Natural killer cell (primary cell): Measurements from ENCODE around the gene NPAS3. TPM values are rescaled to one million over a fixed set of nuclear protein-coding genes. Genes with fewer than 3 reads are reported as not detected.

ENCODE experiments used
- ATAC-seq, 3 donors: fragments of 150-1000 bp in 2 of 3; fragments of 200-7000 bp in 1 of 3; cut with Tn5 transposase; 1 replicate in 1 of 3; 2 replicates in 2 of 3; pipeline ENCODE4 v1.10.0; 2021; ENCODE audit warnings: mild to moderate bottlenecking in 2 of 3, moderate library complexity in 2 of 3
- DNase-seq, 2 donors: peaks; one replicate each; pipeline versions ENCODE4 v3.0.0 to v3.0.0-alpha.2; 2013 to 2021; ENCODE audit warnings: mixed read lengths in 1 of 2
- H3K27ac ChIP-seq: one replicate; pipeline ENCODE4 v1.5.1; 2013; ENCODE audit warnings: mild to moderate bottlenecking, low read length
- H3K27me3 ChIP-seq: one replicate; pipeline ENCODE4 v1.6.1; 2013; ENCODE audit warnings: low read length; ENCODE audit not compliant: control insufficient read depth, insufficient read depth
- H3K36me3 ChIP-seq: one replicate; pipeline ENCODE4 v1.6.1; 2013; ENCODE audit warnings: low read length; ENCODE audit not compliant: control insufficient read depth, insufficient read depth
- H3K4me1 ChIP-seq: one replicate; pipeline ENCODE4 v1.6.1; 2013; ENCODE audit warnings: low read length; ENCODE audit not compliant: control insufficient read depth, insufficient read depth
- H3K4me3 ChIP-seq: one replicate; pipeline ENCODE4 v1.5.1; 2013; ENCODE audit warnings: low read length
- H3K9me3 ChIP-seq: one replicate; pipeline ENCODE4 v1.6.1; 2013; ENCODE audit warnings: low read length; ENCODE audit not compliant: control insufficient read depth, insufficient read depth
- H3K27ac Mint-ChIP-seq, 2 donors: one replicate each; pipeline ENCODE4 v1.8.0; 2022; ENCODE audit warnings: mild to moderate bottlenecking in 2 of 2, mixed read lengths in 2 of 2, moderate library complexity in 1 of 2
- H3K27me3 Mint-ChIP-seq, 2 donors: one replicate each; pipeline ENCODE4 v1.8.0; 2022; ENCODE audit warnings: low read depth in 2 of 2, mixed read lengths in 2 of 2
- H3K36me3 Mint-ChIP-seq: one replicate; pipeline ENCODE4 v1.8.0; 2022; ENCODE audit warnings: mixed read lengths
- H3K4me1 Mint-ChIP-seq, 2 donors: one replicate each; pipeline ENCODE4 v1.8.0; 2022; ENCODE audit warnings: mixed read lengths in 2 of 2
- H3K4me3 Mint-ChIP-seq: one replicate; pipeline ENCODE4 v1.8.0; 2022; ENCODE audit warnings: mild to moderate bottlenecking, moderate library complexity, mixed read lengths
- H3K9me3 Mint-ChIP-seq, 2 donors: one replicate each; pipeline ENCODE4 v1.8.0; 2022; ENCODE audit warnings: mixed read lengths in 2 of 2
- WGBS: methylation state at CpG from one replicate; pipeline ENCODE4 v1.1.7; 2013; ENCODE audit warnings: missing lambda C conversion rate; ENCODE audit not compliant: insufficient coverage; 5-methylcytosine and 5-hydroxymethylcytosine counted together
- intact Hi-C: fragments of 100-400 bp; cut with micrococcal nuclease; formaldehyde crosslinking; loops from one replicate; pipeline ENCODE4 v1.14.2; 2022
- total RNA-seq, 4 donors: library from RNA; stranded (reverse); fragments of 120-200 nt in 1 of 4; gene quantifications; one replicate each; pipeline versions ENCODE4 v1.2.3 to v1.2.4, GENCODE V29; 2013 to 2022
- TF ChIP-seq, protein P1 (sequence below): fragments of 200-600 bp; IDR thresholded peaks from one replicate; pipeline ENCODE4 v1.8.0; 2022; ENCODE audit warnings: antibody characterized with exemption

The NPAS3 gene
- total RNA-seq, 3 donors from 2014 or later (not counting 1 experiment from before 2014, with no cell fraction given) = not detected

DNA sequence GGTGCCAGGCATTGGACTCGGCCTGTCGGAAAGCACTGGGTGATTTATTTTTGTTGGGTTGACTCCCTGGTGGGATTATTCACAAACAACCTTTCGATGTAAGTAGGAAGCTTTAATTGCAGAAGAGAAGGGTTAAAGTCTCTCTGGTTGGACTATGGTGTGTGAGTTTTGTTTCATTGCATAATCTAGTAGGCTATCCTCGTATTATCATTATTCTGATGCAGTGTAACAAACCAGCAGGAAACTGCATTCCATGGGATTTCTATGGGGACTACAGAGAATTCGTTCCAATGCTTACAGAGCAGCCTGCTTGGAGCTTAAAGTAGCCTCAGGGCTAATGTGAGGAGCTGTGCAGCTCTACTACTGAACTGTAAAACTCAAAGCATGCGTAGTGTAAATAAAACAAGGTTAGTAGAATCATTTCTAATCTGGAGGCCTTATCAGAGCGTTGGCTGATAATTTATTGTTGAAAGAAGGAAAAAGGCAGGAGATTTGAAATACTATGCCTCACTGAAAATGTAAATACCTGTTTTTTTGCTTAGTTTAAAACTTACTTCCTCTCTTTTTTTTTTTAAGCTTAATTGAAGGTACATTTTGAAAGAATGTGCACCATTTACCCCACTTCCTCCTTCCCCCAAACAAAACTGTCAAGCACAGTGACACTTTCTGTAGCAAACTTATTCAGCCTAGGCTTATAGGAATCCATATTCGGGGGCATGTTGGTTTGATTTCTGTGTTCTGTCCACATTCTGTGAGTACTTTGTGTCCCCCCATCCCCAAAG is 226.7 kb downstream of the NPAS3 start:
- Histone ChIP-seq H3K36me3 (no peaks in the 10 kb centered on the region), H3K27ac (no peak overlapping the region), H3K4me1 (no peaks in the 10 kb centered on the region), H3K9me3 (no peaks in the 10 kb centered on the region), H3K4me3 (no peak overlapping the region), H3K27me3 (no peaks in the 10 kb centered on the region)
- Mint-ChIP-seq H3K9me3 (peaks cover 3 to 5% of the 10 kb centered on the region in 2 donors), H3K27ac (no peak overlapping the region), H3K4me3 (no peak overlapping the region), H3K4me1 (no peaks in the 10 kb centered on the region), H3K27me3 (no peaks in the 10 kb centered on the region), H3K36me3 (no peaks in the 10 kb centered on the region)
- intact Hi-C loops = no loop called here
- ATAC-seq (no peak), DNase-seq (no peak)
- WGBS = 87% methylated on average over 8 of the region's 8 CpGs
- TF ChIP-seq, protein P1, sequence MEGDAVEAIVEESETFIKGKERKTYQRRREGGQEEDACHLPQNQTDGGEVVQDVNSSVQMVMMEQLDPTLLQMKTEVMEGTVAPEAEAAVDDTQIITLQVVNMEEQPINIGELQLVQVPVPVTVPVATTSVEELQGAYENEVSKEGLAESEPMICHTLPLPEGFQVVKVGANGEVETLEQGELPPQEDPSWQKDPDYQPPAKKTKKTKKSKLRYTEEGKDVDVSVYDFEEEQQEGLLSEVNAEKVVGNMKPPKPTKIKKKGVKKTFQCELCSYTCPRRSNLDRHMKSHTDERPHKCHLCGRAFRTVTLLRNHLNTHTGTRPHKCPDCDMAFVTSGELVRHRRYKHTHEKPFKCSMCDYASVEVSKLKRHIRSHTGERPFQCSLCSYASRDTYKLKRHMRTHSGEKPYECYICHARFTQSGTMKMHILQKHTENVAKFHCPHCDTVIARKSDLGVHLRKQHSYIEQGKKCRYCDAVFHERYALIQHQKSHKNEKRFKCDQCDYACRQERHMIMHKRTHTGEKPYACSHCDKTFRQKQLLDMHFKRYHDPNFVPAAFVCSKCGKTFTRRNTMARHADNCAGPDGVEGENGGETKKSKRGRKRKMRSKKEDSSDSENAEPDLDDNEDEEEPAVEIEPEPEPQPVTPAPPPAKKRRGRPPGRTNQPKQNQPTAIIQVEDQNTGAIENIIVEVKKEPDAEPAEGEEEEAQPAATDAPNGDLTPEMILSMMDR = no peak

DNA sequence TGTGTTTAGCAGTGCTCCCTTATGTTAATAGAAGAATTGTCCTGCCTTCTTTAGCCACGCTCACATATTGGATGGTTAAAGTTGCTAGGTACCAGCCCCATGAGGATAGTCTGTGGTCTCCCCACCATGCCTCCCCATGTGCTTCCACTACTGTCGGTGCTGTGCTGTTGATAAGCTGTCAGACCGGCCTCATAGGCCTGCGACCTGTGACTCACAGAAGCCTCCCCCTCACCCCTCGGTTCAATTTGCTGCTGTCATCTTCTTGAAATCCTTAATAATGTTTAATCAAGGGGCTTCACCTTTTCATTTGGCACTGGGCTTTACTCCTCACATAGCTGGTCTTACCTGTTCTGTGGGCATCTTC is 227.2 kb downstream of the NPAS3 start:
- Mint-ChIP-seq H3K27ac (no peak overlapping the region), H3K36me3 (no peaks in the 10 kb centered on the region), H3K9me3 (peaks cover 3 to 8% of the 10 kb centered on the region in 2 donors), H3K4me1 (no peaks in the 10 kb centered on the region), H3K27me3 (no peaks in the 10 kb centered on the region), H3K4me3 (no peak overlapping the region)
- Histone ChIP-seq H3K27me3 (no peaks in the 10 kb centered on the region), H3K27ac (no peak overlapping the region), H3K36me3 (no peaks in the 10 kb centered on the region), H3K4me3 (no peak overlapping the region), H3K4me1 (no peaks in the 10 kb centered on the region), H3K9me3 (no peaks in the 10 kb centered on the region)
- TF ChIP-seq, protein P1 = no peak
- DNase-seq = no peak
- 89% methylated on average over 5 of the region's 5 CpGs for WGBS
- intact Hi-C loops = no loop called here
- no peak for ATAC-seq

DNA sequence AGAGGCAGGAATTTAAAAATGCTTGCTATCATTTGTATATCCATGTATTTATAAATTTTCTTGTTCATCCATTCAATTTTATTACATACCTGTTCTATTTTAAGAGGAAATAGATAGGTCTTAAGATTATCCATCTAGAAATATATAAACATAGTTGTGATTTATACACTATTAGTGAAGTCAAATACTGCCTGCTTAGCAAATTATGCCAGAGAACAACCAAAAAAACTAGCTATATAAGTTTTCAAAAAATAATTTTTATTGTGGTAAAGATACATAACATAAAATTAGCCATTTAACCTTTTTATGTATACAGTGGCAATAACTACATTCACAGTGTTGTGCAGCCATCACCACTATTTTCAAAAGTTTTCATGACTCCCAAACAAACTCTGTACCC is 237.3 kb downstream of the NPAS3 start:
- H3K36me3 ChIP-seq = no peaks in the 10 kb centered on the region
- no peak overlapping the region for H3K27ac Mint-ChIP-seq
- H3K4me3 ChIP-seq = no peak overlapping the region
- no peak overlapping the region for H3K4me3 Mint-ChIP-seq
- no peaks in the 10 kb centered on the region for H3K4me1 Mint-ChIP-seq
- H3K9me3 Mint-ChIP-seq = peaks cover 6 to 9% of the 10 kb centered on the region in 2 donors
- H3K27me3 ChIP-seq = no peaks in the 10 kb centered on the region
- H3K27ac ChIP-seq = no peak overlapping the region
- H3K27me3 Mint-ChIP-seq = no peaks in the 10 kb centered on the region
- H3K9me3 ChIP-seq = no peaks in the 10 kb centered on the region
- DNase-seq = no peak
- H3K4me1 ChIP-seq = no peaks in the 10 kb centered on the region
- ATAC-seq = no peak
- intact Hi-C loops = no loop called here
- TF ChIP-seq, protein P1 = no peak
- H3K36me3 Mint-ChIP-seq = no peaks in the 10 kb centered on the region

DNA sequence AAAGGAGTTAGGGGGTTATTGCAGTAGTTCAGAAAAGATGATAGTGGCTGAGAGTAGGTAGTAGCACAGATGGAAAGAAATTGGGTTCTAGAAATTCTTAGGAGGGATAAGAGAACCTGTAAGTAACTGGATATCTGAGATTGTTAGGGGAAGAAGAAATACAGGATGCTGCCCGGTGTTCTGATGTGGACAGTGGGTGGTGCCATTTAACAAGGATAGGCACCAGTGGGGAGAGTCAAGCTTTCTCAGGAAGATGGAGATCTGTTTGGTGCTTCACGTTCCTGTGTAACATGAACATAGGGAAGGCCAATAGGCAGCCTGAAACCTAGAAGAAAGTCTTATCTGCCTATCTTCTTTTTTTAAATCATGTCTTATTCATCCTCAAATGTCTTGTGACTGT is 245.9 kb downstream of the NPAS3 start:
- Histone ChIP-seq H3K4me1 (no peaks in the 10 kb centered on the region), H3K27me3 (no peaks in the 10 kb centered on the region), H3K4me3 (no peak overlapping the region), H3K36me3 (no peaks in the 10 kb centered on the region), H3K9me3 (no peaks in the 10 kb centered on the region), H3K27ac (no peak overlapping the region)
- ATAC-seq (no peak), DNase-seq (no peak)
- no peak overlapping the region for H3K4me3 Mint-ChIP-seq
- no peaks in the 10 kb centered on the region for H3K36me3 Mint-ChIP-seq
- H3K9me3 Mint-ChIP-seq = peaks cover 3 to 4% of the 10 kb centered on the region in 2 donors
- 56% methylated on average over 2 of the region's 2 CpGs for WGBS
- H3K27me3 Mint-ChIP-seq = no peaks in the 10 kb centered on the region
- TF ChIP-seq, protein P1 = no peak
- intact Hi-C loops = no loop called here
- H3K27ac Mint-ChIP-seq = no peak overlapping the region
- no peaks in the 10 kb centered on the region for H3K4me1 Mint-ChIP-seq
